Left renal cortex interstitium (tissue), 4 donors: ENCODE data around the gene PLA2G3. TPM values are rescaled to one million over a fixed set of nuclear protein-coding genes. Genes with fewer than 3 reads are reported as not detected.

Experiments
- DNase-seq, 4 donors: peaks; one replicate each; pipeline ENCODE4 v3.0.0-alpha.2; 2013; ENCODE audit warnings: low read depth in 4 of 4, low spot score in 2 of 4, missing footprints in 1 of 4
- polyA plus RNA-seq, 4 donors: library from polyadenylated mRNA; unstranded; fragments of 120-200 nt; gene quantifications; one replicate each; pipeline ENCODE4 v1.2.1, GENCODE V29; 2013; ENCODE audit not compliant: insufficient read length in 4 of 4

PLA2G3 gene
- polyA plus RNA-seq, 4 donors = 0.11 to 0.24 (median 0.20) TPM

DNA sequence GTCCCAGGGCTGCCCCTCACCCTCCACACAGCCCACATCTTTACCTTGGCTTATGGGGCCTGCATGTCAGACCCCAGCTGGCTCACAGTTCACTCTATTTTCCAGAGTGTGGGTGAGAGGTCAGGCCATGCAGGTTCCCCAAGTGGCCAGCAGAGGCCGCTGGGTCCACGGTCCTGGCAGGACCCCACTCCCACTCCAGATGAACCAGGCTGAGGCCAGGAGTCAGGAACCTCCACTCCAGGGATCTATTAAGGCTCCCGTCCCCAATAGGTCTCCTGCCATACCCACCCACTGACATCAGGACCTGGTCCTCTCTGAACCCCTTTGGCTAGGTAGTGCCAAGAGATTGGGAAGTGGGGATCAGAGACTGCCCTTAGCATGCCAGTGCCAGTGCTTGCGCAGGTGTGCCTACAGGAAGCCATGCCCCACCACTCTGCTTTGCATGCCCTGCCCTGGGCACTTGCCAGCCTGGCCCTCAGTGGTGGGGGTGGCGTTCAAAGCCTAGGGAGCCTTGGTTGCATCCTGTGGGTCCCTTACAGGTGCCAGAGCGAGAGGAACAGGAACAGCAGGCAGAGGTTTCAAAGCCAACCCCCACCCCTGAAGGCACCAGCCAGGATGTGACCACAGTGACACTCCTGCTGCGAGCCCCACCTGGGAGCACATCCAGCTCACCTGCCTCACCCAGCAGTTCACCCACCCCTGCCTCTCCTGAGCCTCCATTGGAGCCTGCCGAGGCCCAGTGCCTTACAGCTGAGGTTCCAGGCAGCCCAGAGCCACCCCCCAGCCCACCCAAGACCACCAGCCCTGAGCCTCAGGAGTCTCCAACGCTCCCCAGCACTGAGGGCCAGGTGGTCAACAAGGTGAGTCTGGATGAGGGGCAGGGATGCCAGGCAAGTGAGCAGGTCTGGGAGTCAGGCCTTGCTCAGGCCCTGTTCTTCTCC, 50.9 kb downstream of the PLA2G3 start:
- DNase-seq = no peak

DNA sequence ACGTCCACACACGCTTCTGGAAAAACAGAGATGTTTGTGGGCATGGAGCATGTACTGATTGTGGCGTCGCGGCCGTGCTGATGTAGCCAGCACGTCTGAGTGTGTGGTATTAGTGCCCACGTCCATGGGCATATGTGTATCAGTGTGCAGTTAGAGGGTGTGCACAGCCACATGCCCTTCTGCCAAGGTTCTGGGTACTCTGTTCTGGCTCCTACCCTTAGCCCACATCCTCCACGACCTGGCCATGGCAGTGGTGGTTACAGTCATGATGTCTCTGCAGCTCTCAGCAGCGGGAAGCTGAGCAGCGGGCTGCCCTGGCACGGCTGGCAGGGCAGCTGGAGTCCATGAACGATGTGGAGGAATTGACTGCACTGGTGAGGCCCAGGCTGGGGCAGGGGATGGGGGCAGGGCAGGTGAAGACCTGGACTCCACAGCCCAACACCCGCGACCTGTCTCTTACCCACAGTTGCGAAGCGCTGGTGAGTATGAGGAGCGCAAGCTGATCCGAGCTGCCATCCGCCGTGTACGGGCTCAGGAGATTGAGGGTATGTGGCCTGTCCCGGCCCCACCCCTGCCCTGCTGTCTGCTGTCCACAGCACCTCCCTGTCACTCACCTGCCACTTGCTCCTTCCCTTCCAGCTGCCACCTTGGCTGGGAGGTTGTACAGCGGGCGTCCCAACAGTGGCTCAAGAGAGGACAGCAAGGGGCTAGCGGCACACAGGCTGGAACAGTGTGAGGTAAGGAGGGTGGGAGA, 51.9 kb downstream of the PLA2G3 start:
- DNase-seq = no peak

DNA sequence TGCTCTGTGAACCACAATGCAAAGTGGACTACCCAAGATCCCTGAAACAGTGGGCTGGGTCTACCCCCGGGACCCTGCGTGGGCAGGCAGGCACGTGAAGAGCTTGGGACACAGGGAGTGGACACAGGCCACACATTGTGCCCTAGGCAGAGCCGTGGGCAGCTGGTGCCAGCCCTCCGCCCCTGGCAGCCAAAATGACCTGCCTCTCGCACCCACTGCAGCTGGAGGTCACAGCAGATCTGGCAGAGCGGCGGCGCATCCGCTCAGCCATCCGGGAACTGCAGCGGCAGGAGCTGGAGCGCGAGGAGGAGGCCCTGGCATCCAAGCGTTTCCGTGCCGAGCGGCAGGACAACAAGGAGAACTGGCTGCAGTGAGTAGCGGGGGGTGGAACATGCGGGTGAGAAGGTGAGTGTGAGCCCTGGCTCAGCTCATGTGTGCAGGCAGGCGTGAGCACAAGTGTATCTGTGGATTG, 52.5 kb downstream of the PLA2G3 start:
- no peak for DNase-seq

DNA sequence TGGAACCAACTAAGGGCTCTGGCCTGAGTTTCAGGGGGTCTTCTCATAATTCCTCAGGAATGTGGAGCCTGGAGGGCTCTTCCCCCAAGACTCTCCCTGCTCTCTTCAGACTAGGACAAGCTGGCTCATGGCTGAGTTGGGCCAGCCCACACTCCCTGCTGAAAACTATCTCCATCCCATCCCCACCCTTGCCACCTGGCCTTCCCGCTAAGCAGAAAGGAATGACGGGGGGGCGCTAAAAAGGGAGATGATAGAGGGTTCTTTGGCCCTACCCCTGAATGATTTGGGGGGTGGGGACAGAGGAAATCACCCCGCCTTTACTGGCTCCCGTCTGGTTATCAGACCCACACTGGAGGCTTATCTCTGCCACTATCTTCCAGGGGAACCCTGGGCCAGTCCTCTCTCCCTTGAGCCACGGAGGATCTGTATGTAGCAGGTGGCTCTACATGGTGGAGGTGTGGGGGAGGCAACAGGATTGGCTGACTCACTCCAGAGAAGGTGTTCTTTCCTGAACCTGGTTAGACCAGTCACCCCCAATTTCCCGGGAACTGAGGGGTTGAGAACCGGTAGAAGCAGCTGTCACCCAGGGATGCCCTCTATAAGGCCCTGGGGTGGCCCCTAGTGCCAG, 53.5 kb downstream of the PLA2G3 start:
- no peak for DNase-seq

DNA sequence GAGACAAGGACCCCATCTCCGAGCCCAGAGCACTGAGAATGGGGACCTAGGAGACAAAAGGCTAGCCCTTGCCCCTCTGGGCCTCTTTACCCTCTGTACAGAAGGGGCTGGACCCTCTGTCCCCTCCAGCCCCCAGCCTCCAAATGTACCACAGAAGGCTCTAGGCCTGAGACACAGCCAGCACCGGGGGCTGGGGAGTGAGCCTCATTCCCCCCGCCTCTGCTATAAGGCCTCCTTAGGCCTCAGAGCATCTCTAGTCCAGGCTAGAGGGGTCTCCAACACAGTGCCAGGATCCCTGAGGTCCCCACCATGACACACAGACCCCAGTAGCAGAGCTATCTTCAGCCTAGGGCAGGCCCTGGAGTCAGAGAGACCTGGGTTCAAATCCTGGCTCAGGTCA, 54.4 kb downstream of the PLA2G3 start:
- DNase-seq = no peak

DNA sequence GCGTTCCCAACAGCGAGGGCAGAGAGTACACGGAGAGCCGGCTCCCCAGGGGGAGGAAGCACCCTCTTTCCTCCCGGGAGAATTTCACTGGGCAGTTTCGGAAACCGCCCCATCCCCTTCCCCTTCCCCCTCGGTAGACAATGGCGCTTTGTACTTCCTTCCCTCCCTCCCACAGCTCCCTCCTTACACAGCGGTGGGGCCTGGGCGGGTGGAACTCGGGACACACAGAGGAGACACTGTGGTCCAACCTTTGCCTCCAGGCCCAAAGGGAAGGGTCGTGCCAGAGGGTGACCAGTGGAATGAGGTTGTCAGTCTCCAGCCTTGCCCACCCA, 54.8 kb downstream of the PLA2G3 start:
- no peak for DNase-seq

DNA sequence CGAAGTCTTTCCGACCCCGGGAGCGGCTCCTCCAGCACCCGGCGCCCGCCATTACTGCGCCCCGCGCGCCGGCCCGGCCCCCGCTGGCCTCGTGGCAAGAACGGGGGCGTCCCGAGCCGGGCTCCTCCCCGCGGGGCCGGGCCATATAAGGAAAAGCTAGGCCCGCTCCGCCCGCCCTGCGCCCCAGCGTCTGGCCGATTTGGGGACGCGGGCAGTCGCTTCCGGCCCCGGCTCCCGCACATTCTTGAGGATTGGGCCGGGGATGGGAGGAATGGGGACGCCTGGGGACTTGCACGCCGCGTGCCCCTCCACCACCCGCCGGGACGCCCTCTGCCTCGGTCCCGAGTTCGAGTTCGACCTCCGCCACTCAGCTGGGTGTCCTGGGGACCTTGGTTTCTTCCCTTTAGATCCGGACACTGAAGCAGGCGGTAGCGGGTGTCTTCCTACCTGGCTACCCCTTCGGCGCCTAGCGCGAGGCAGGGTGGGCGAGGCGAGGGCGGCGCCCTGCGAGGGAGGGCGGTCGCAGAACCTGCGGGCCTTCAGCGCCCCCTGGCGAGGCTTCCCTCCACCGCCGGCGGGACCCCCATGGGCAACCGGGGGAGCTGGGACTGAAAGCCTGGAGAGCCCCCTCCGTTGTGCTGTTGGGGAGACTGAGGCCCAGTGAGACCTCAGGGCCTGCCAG, 55.4 kb downstream of the PLA2G3 start:
- DNase-seq = no peak

Other genes with a start within 250 kb of the PLA2G3 start
- 10 to 100 TPM; 29.0 to 36.7 (median 34.9) TPM for gene MORC2, start 171.7 kb downstream of the PLA2G3 start, polyA plus RNA-seq
- 100 to 1,000 TPM; 179 to 223 (median 202) TPM for gene TUG1, start 171.2 kb downstream of the PLA2G3 start, polyA plus RNA-seq
- 10 to 100 TPM; 30.5 to 57.4 (median 47.6) TPM for gene SMTN, start 59.2 kb downstream of the PLA2G3 start, polyA plus RNA-seq
- gene SELENOM, start 32.9 kb downstream of the PLA2G3 start, polyA plus RNA-seq = 10 to 100 TPM in 2 of 4 donors, 1 to 10 TPM in 2; 8.6 to 23.9 (median 10.3) TPM
- 1 to 10 TPM; 4.2 to 7.8 (median 5.4) TPM for gene INPP5J, start 17.5 kb downstream of the PLA2G3 start, polyA plus RNA-seq
- 10 to 100 TPM; 51.6 to 56.7 (median 53.6) TPM for gene RNF185, start 19.7 kb upstream of the PLA2G3 start, polyA plus RNA-seq
- 10 to 100 TPM; 46.9 to 69.0 (median 56.2) TPM for gene LIMK2, start 71.8 kb upstream of the PLA2G3 start, polyA plus RNA-seq
- gene PIK3IP1, start 152.0 kb upstream of the PLA2G3 start, polyA plus RNA-seq = 10 to 100 TPM; 11.6 to 14.3 (median 13.8) TPM
- 10 to 100 TPM; 70.3 to 85.0 (median 76.1) TPM for gene PATZ1, start 205.8 kb upstream of the PLA2G3 start, polyA plus RNA-seq